Measurements from ENCODE around the gene KLHL6. TPM values are rescaled to one million over a fixed set of nuclear protein-coding genes. Genes with fewer than 3 reads are reported as not detected.
A peak's percentile ranks its signal among the peaks of the same experiment; 100 is the strongest.

KLHL6 gene
- total RNA-seq, 4 donors from 2014 or later, result 0.10 to 1.4 (median 0.39) TPM

DNA sequence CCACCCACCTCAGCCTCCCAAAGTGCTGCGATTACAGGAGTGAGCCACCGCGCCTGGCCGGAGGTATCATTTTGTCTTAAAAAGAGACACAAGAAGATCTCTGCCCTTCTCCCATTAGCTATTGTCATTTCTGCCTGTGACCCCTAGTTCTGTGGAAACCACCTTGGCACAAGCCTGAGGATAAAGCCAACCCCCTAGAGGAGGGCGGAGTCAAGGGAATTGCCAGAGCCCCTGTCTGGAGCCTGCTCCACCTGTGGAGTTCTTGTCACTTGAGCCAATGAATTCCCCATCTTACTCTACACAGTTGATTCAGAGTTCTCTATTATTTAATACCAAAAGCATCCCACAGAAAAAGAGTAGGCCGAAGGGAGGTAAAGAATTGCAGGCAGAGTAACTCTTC lies 34.9 kb upstream of the KLHL6 start:
- Histone ChIP-seq H3K4me3 (no peak overlapping the region), H3K4me1 (no peaks in the 10 kb centered on the region), H3K9me3 (no peaks in the 10 kb centered on the region), H3K27me3 (no peaks in the 10 kb centered on the region), H3K27ac (no peak overlapping the region), H3K36me3 (no peaks in the 10 kb centered on the region)
- peak in 1 of 2 donors; percentile 31 for DNase-seq (ENCODE audit: low spot score in 2 of 2)
- TF ChIP-seq EP300 (IDR thresholded peaks at IDR 0.05) (no peak), CTCF (IDR thresholded peaks at IDR 0.05) (no peak), POLR2A (IDR thresholded peaks at IDR 0.05) (no peak), POLR2AphosphoS5 (IDR thresholded peaks at IDR 0.05) (no peak)
- over 99% methylated on average over 6 of the region's 6 CpGs for WGBS

DNA sequence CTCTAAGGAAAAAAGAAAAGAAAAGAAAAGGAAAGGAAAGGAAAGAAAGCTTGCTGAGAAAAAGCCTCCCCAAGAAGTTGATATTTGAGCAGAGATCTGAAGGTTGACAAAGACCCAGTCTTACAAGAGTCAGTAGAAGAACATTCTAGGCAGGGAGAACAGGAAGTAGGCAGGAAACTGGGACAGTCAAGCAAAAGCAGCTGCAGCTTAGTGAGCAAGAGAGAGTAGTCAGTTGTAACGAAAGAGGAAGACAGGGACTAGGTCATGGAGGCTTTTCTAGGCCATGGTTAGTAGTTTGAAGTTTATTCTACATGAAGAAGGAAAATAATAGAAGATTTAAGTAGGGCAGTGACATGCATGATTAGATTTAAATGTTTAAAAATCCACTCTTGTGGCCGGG lies 31.8 kb upstream of the KLHL6 start:
- no peaks in the 10 kb centered on the region for H3K36me3 ChIP-seq
- WGBS, result 76% methylated on average over 2 of the region's 2 CpGs
- H3K27ac ChIP-seq, result no peak overlapping the region
- peaks cover 8% of the 10 kb centered on the region for H3K4me1 ChIP-seq
- no peaks in the 10 kb centered on the region for H3K9me3 ChIP-seq
- DNase-seq (ENCODE audit: low spot score in 2 of 2), result no peak
- H3K27me3 ChIP-seq, result no peaks in the 10 kb centered on the region
- H3K4me3 ChIP-seq, result no peak overlapping the region
- TF ChIP-seq CTCF (IDR thresholded peaks at IDR 0.05) (no peak), POLR2A (IDR thresholded peaks at IDR 0.05) (no peak), EP300 (IDR thresholded peaks at IDR 0.05) (no peak), POLR2AphosphoS5 (IDR thresholded peaks at IDR 0.05) (no peak)

DNA sequence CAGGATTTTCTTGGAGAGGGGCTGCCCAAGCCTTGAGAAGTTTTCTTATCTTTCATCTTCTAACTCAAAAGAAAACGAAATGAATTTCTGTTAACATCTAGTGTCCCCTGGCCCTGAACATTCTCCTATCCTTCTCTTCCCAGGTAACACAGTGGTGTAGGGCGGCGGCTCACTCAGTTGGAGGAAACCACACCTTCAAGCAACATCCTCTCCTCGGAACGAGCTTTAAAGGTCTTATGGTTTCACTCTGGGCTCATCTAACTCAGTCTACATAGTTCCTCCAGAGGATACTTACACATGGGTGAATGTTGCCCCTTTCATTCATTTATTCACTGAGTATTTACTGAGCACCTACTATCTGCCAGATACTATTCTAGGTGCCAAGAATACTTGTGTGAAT lies 31.0 kb upstream of the KLHL6 start:
- 68% methylated on average over 5 of the region's 5 CpGs for WGBS
- DNase-seq (ENCODE audit: low spot score in 2 of 2), result peak in 1 of 2 donors; percentile 7
- Histone ChIP-seq H3K36me3 (no peaks in the 10 kb centered on the region), H3K4me1 (peaks cover 8% of the 10 kb centered on the region), H3K4me3 (no peak overlapping the region), H3K27me3 (no peaks in the 10 kb centered on the region), H3K9me3 (no peaks in the 10 kb centered on the region), H3K27ac (no peak overlapping the region)
- TF ChIP-seq CTCF (IDR thresholded peaks at IDR 0.05) (no peak), POLR2AphosphoS5 (IDR thresholded peaks at IDR 0.05) (no peak), EP300 (IDR thresholded peaks at IDR 0.05) (no peak), POLR2A (IDR thresholded peaks at IDR 0.05) (no peak)

GRCh38 chr3:183584914-183585280 lies 29.4 kb upstream of the KLHL6 start:
- WGBS, result 69% methylated on average over 3 of the region's 3 CpGs
- no peaks in the 10 kb centered on the region for H3K36me3 ChIP-seq
- TF ChIP-seq POLR2AphosphoS5 (IDR thresholded peaks at IDR 0.05) (no peak), POLR2A (IDR thresholded peaks at IDR 0.05) (no peak), EP300 (IDR thresholded peaks at IDR 0.05) (no peak), CTCF (IDR thresholded peaks at IDR 0.05) (no peak)
- no peaks in the 10 kb centered on the region for H3K9me3 ChIP-seq
- DNase-seq (ENCODE audit: low spot score in 2 of 2), result no peak
- no peak overlapping the region for H3K27ac ChIP-seq
- H3K4me3 ChIP-seq, result no peak overlapping the region
- H3K27me3 ChIP-seq, result no peaks in the 10 kb centered on the region
- peaks cover 8% of the 10 kb centered on the region for H3K4me1 ChIP-seq

DNA sequence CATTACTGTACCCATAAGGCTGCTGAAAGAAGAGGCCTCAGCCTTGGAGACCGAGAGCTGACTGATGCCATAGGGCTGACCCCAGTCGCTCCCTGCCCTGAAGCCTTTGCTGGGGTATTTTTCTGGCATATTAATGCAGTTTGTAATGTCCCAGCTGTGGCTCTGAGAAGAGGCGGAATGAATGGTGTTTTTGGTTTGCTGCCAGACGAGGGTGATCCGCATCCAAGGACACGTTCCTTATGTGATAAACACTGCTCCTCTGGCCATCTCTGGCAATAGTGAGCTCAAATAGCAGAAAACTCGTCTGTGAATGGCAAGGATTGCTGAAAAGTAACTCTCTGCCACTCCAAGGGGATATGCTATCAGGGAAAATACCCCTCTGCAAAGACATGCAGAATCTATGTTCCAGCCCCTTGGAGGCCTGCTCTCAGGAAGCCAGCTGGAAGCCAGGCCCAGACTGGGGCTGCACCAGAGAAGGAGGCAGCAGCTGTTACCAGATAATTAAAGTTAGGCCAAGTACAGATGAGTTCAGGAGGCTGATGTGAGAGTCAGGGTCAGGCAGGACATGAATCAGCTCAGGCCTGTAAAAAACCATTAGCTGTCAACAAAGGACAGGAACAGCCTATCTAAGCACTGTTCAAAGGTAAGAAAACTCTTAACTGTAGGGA lies 28.9 kb upstream of the KLHL6 start:
- no peak overlapping the region for H3K27ac ChIP-seq
- H3K4me1 ChIP-seq, result peaks cover 8% of the 10 kb centered on the region
- WGBS, result 50% methylated on average over 7 of the region's 7 CpGs
- DNase-seq (ENCODE audit: low spot score in 2 of 2), result peak in 1 of 2 donors; percentile 47
- no peak overlapping the region for H3K4me3 ChIP-seq
- no peaks in the 10 kb centered on the region for H3K27me3 ChIP-seq
- H3K9me3 ChIP-seq, result no peaks in the 10 kb centered on the region
- no peak for TF ChIP-seq POLR2AphosphoS5 (IDR thresholded peaks at IDR 0.05)
- TF ChIP-seq EP300 (IDR thresholded peaks at IDR 0.05), result no peak
- TF ChIP-seq CTCF (IDR thresholded peaks at IDR 0.05), result no peak
- no peak for TF ChIP-seq POLR2A (IDR thresholded peaks at IDR 0.05)
- H3K36me3 ChIP-seq, result no peaks in the 10 kb centered on the region

Data from suprapubic skin (tissue), 4 donors.